Tibial artery (tissue), 4 donors: ENCODE data around the gene CBX4.
A peak's percentile ranks its signal among the peaks of the same experiment; 100 is the strongest.

ENCODE experiments used
- DNase-seq, 2 donors: peaks; one replicate each; pipeline ENCODE4 v3.0.0-alpha.2; 2019
- H3K27ac ChIP-seq, 2 donors: fragments of 200-600 bp; sonication (generic) in 1 of 2; 1 replicate in 1 of 2; 2 replicates in 1 of 2; pipeline ENCODE4 v1.5.1; 2018 to 2019; ENCODE audit warnings: mild to moderate bottlenecking in 1 of 2
- H3K27me3 ChIP-seq, 2 donors: fragments of 200-600 bp; sonication (generic) in 1 of 2; one replicate each; pipeline versions ENCODE4 v1.5.1 to v1.6.0; 2016 to 2019
- H3K36me3 ChIP-seq, 3 donors: fragments of 200-600 bp; sonication (generic) in 2 of 3; one replicate each; pipeline ENCODE4 v1.5.1; 2016 to 2019; ENCODE audit warnings: mild to moderate bottlenecking in 2 of 3
- H3K4me1 ChIP-seq, 4 donors: fragments of 200-600 bp; sonication (generic) in 2 of 4; 1 replicate in 3 of 4; 2 replicates in 1 of 4; pipeline ENCODE4 v1.5.1; 2016 to 2019
- H3K4me3 ChIP-seq, 2 donors: fragments of 200-600 bp; sonication (generic) in 1 of 2; 1 replicate in 1 of 2; 2 replicates in 1 of 2; pipeline ENCODE4 v1.5.1; 2018 to 2019; ENCODE audit warnings: mild to moderate bottlenecking in 2 of 2
- H3K9me3 ChIP-seq, 3 donors: fragments of 200-600 bp; sonication (generic) in 1 of 3; one replicate each; pipeline ENCODE4 v1.5.1; 2016 to 2019
- intact Hi-C: fragments of 100-400 bp; cut with DNase I; formaldehyde crosslinking; loops from one replicate; pipeline ENCODE4 v1.15.0; 2023; ENCODE audit warnings: low total_unique reads
- TF ChIP-seq, protein P1 (sequence below), 2 experiments: fragments of 200-600 bp in 1 of 2; fragments of 450-650 bp in 1 of 2; IDR thresholded peaks; one replicate each; pipeline ENCODE4 v1.5.1; 2017 to 2019; ENCODE audit warnings: antibody characterized with exemption in 2 of 2, mild to moderate bottlenecking in 1 of 2, moderate library complexity in 1 of 2

Gene CBX4

DNA sequence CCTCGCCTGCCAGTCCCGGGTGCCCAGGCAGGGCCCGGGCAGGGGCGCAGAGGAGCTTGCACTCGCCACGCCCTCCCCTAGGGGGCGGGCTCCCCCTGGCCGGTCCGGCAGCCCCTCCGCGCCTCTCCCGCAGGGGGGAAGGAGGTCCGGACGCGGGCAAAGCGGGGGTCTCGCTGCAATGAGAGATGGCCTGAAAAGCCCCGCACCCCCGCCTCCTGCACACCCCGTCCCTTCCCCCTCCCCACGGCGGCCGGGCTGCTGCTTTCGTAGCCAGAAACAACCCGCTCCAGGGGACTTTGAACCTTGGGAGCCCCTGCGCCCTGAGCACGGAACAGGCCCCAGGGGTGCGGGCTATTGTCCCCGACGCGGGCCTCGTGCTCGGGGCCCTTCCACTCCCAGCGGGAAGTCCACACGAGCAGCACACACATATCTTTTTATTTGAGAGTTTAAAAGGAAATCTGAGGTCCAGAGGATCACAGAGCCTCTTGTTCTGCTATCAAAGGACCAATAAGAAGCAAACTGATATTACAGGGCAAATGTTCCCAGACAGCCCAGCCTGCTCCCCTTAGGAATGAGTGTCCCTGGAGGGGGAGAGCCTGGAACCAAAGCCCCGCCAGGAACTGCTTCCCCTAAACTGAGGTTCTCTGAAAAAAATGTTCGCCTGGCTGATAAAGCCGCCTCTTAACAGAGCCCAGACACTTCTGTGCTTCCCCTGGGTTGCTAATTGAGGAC, 5.8 kb upstream of the CBX4 start:
- Histone ChIP-seq H3K27ac (peak overlapping the region; percentile 6 to 51), H3K27me3 (peaks cover 8 to 89% of the 10 kb centered on the region in 2 donors), H3K4me1 (peaks cover 0 to 51% (median 48%) of the 10 kb centered on the region in 4 donors), H3K36me3 (no peaks in the 10 kb centered on the region), H3K9me3 (no peaks in the 10 kb centered on the region), H3K4me3 (peak overlapping the region; percentile 46 to 59)
- TF ChIP-seq, protein P1, sequence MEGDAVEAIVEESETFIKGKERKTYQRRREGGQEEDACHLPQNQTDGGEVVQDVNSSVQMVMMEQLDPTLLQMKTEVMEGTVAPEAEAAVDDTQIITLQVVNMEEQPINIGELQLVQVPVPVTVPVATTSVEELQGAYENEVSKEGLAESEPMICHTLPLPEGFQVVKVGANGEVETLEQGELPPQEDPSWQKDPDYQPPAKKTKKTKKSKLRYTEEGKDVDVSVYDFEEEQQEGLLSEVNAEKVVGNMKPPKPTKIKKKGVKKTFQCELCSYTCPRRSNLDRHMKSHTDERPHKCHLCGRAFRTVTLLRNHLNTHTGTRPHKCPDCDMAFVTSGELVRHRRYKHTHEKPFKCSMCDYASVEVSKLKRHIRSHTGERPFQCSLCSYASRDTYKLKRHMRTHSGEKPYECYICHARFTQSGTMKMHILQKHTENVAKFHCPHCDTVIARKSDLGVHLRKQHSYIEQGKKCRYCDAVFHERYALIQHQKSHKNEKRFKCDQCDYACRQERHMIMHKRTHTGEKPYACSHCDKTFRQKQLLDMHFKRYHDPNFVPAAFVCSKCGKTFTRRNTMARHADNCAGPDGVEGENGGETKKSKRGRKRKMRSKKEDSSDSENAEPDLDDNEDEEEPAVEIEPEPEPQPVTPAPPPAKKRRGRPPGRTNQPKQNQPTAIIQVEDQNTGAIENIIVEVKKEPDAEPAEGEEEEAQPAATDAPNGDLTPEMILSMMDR (IDR thresholded peaks at IDR 0.05): peak; percentile 21 to 62
- intact Hi-C loops: loop anchor here (10.0 kb wide), 1 partner anchor 70 kb away; no protein-coding TSS in a partner anchor
- no peak for DNase-seq

GRCh38 chr17:79843816-79844800, 4.9 kb upstream of the CBX4 start:
- peak overlapping the region; percentile 46 to 59 for H3K4me3 ChIP-seq
- peaks cover 0 to 57% (median 54%) of the 10 kb centered on the region in 4 donors for H3K4me1 ChIP-seq
- peak overlapping the region; percentile 6 to 51 for H3K27ac ChIP-seq
- DNase-seq: peak; percentile 52 to 80
- H3K27me3 ChIP-seq: peaks cover 8 to 86% of the 10 kb centered on the region in 2 donors
- TF ChIP-seq, protein P1 (IDR thresholded peaks at IDR 0.05): peak in 1 of 2 experiments; percentile 9
- intact Hi-C loops: loop anchor here (10.0 kb wide), 1 partner anchor 71 kb away; no protein-coding TSS in a partner anchor
- H3K9me3 ChIP-seq: no peaks in the 10 kb centered on the region
- no peaks in the 10 kb centered on the region for H3K36me3 ChIP-seq

DNA sequence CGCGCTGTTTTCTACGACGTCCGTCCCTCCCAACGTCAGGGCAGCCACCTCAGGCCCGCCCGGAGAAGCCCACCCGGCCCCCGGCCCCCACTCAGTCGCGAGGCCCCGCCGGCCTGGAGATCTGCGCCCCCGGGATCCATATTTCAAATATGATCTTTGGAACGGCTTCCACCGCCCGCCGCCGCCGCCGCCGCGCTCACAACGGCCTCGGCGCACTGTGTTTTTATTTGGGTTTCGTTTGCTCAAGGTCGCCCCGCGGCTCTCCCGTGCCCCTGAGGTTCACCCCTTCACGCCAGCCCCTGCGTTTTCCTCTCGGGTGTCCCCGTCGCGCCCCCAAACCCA, 4.2 kb upstream of the CBX4 start:
- no peak for DNase-seq
- Histone ChIP-seq H3K4me3 (peak overlapping the region; percentile 46 to 59), H3K36me3 (no peaks in the 10 kb centered on the region), H3K27me3 (peaks cover 8 to 79% of the 10 kb centered on the region in 2 donors), H3K27ac (peak overlapping the region in 1 of 2 donors; percentile 51), H3K9me3 (no peaks in the 10 kb centered on the region), H3K4me1 (peaks cover 0 to 57% (median 54%) of the 10 kb centered on the region in 4 donors)
- TF ChIP-seq, protein P1 (IDR thresholded peaks at IDR 0.05): no peak
- intact Hi-C loops: loop anchor here (10.0 kb wide), 1 partner anchor 71 kb away; no protein-coding TSS in a partner anchor

GRCh38 chr17:79842656-79843473, 3.6 kb upstream of the CBX4 start:
- TF ChIP-seq, protein P1 (IDR thresholded peaks at IDR 0.05): no peak
- no peaks in the 10 kb centered on the region for H3K36me3 ChIP-seq
- peaks cover 8 to 77% of the 10 kb centered on the region in 2 donors for H3K27me3 ChIP-seq
- DNase-seq: no peak
- no peak overlapping the region for H3K27ac ChIP-seq
- H3K4me1 ChIP-seq: peaks cover 0 to 62% (median 57%) of the 10 kb centered on the region in 4 donors
- intact Hi-C loops: loop anchor here (10.0 kb wide), 1 partner anchor 72 kb away; no protein-coding TSS in a partner anchor
- no peaks in the 10 kb centered on the region for H3K9me3 ChIP-seq
- peak overlapping the region; percentile 46 to 59 for H3K4me3 ChIP-seq
